ENCODE data around the gene SLC15A5. TPM values are rescaled to one million over a fixed set of nuclear protein-coding genes. Genes with fewer than 3 reads are reported as not detected.
A peak's percentile ranks its signal among the peaks of the same experiment; 100 is the strongest.

Gene SLC15A5
- total RNA-seq (under 1 TPM; 0.06 to 0.10 TPM), polyA plus RNA-seq (ENCODE audit: insufficient read length in 2 of 2) (under 1 TPM; 0.09 to 0.11 TPM)
- long read RNA-seq, donor 1: 0 reads
- long read RNA-seq, donor 2, partial matches to known transcripts: 44 of 194 reads
- long read RNA-seq, donor 2, other reads (novel, unspliced or antisense): 150 of 194 reads
- long read RNA-seq, donor 3: 0 reads
- long read RNA-seq, donor 4: 0 reads

- DNase-seq (ENCODE audit: low read depth in 4 of 6, low spot score in 6 of 6): no peak
- WGBS (ENCODE audit: insufficient coverage): no CpG with 5 or more reads among the region's 5 CpGs
- H3K27me3 ChIP-seq (ENCODE audit: control insufficient read depth, insufficient read depth, low read length): no peaks in the 10 kb centered on the region
- H3K4me3 ChIP-seq (ENCODE audit: low read depth, low read length): no peak within 1 kb of the TSS
- no peak within 1 kb of the TSS for H3K27ac ChIP-seq (ENCODE audit: low read depth, low read length)
- H3K36me3 ChIP-seq (ENCODE audit: control insufficient read depth, insufficient read depth, low read length): no peaks in the 10 kb centered on the region
- no peaks in the 10 kb centered on the region for H3K9me3 ChIP-seq (ENCODE audit: control insufficient read depth, insufficient read depth, low read length)
- H3K4me1 ChIP-seq (ENCODE audit: control insufficient read depth, insufficient read depth, low read length): no peaks in the 10 kb centered on the region
These were observed at the start of gene SLC15A5 for GRCh38 chr12:16277585-16277984. Gene SLC15A5, minus strand, starts transcription at chr12:16277685. Its CDS starts 0 bp downstream, at chr12:16277685.

GRCh38 chr12:16325426-16325825 lies 47.9 kb upstream of the SLC15A5 start:
- H3K36me3 ChIP-seq (ENCODE audit: control insufficient read depth, insufficient read depth, low read length): no peaks in the 10 kb centered on the region
- no peak overlapping the region for H3K4me3 ChIP-seq (ENCODE audit: low read depth, low read length)
- H3K27me3 ChIP-seq (ENCODE audit: control insufficient read depth, insufficient read depth, low read length): no peaks in the 10 kb centered on the region
- no peak overlapping the region for H3K27ac ChIP-seq (ENCODE audit: low read depth, low read length)
- no peaks in the 10 kb centered on the region for H3K4me1 ChIP-seq (ENCODE audit: control insufficient read depth, insufficient read depth, low read length)
- peak in 1 of 6 donors; percentile 52 for DNase-seq (ENCODE audit: low read depth in 4 of 6, low spot score in 6 of 6)
- WGBS (ENCODE audit: insufficient coverage): 33% methylated on average over 2 of the region's 3 CpGs
- no peaks in the 10 kb centered on the region for H3K9me3 ChIP-seq (ENCODE audit: control insufficient read depth, insufficient read depth, low read length)

- no CpG with 5 or more reads among the region's 3 CpGs for WGBS (ENCODE audit: insufficient coverage)
- no peak overlapping the region for H3K4me3 ChIP-seq (ENCODE audit: low read depth, low read length)
- no peak for DNase-seq (ENCODE audit: low read depth in 4 of 6, low spot score in 6 of 6)
These were observed 47.3 kb upstream of the SLC15A5 start for GRCh38 chr12:16324772-16325171.

GRCh38 chr12:16324272-16324671 lies 46.8 kb upstream of the SLC15A5 start:
- no peaks in the 10 kb centered on the region for H3K9me3 ChIP-seq (ENCODE audit: control insufficient read depth, insufficient read depth, low read length)
- H3K4me1 ChIP-seq (ENCODE audit: control insufficient read depth, insufficient read depth, low read length): no peaks in the 10 kb centered on the region
- H3K36me3 ChIP-seq (ENCODE audit: control insufficient read depth, insufficient read depth, low read length): no peaks in the 10 kb centered on the region
- H3K4me3 ChIP-seq (ENCODE audit: low read depth, low read length): no peak overlapping the region
- DNase-seq (ENCODE audit: low read depth in 4 of 6, low spot score in 6 of 6): no peak
- no peaks in the 10 kb centered on the region for H3K27me3 ChIP-seq (ENCODE audit: control insufficient read depth, insufficient read depth, low read length)
- no CpG with 5 or more reads among the region's 5 CpGs for WGBS (ENCODE audit: insufficient coverage)
- no peak overlapping the region for H3K27ac ChIP-seq (ENCODE audit: low read depth, low read length)

More at GRCh38 chr12:16324772-16325171, 47.3 kb upstream of the SLC15A5 start:
- Histone ChIP-seq H3K27me3 (ENCODE audit: control insufficient read depth, insufficient read depth, low read length) (no peaks in the 10 kb centered on the region), H3K4me1 (ENCODE audit: control insufficient read depth, insufficient read depth, low read length) (no peaks in the 10 kb centered on the region), H3K9me3 (ENCODE audit: control insufficient read depth, insufficient read depth, low read length) (no peaks in the 10 kb centered on the region), H3K36me3 (ENCODE audit: control insufficient read depth, insufficient read depth, low read length) (no peaks in the 10 kb centered on the region), H3K27ac (ENCODE audit: low read depth, low read length) (no peak overlapping the region)

GRCh38 chr12:16323638-16324037 lies 46.2 kb upstream of the SLC15A5 start:
- Histone ChIP-seq H3K9me3 (ENCODE audit: control insufficient read depth, insufficient read depth, low read length) (no peaks in the 10 kb centered on the region), H3K4me1 (ENCODE audit: control insufficient read depth, insufficient read depth, low read length) (no peaks in the 10 kb centered on the region), H3K36me3 (ENCODE audit: control insufficient read depth, insufficient read depth, low read length) (no peaks in the 10 kb centered on the region), H3K27ac (ENCODE audit: low read depth, low read length) (no peak overlapping the region), H3K4me3 (ENCODE audit: low read depth, low read length) (no peak overlapping the region), H3K27me3 (ENCODE audit: control insufficient read depth, insufficient read depth, low read length) (no peaks in the 10 kb centered on the region)
- no peak for DNase-seq (ENCODE audit: low read depth in 4 of 6, low spot score in 6 of 6)
- no CpG with 5 or more reads among the region's 2 CpGs for WGBS (ENCODE audit: insufficient coverage)

GRCh38 chr12:16323010-16323409 lies 45.5 kb upstream of the SLC15A5 start:
- Histone ChIP-seq H3K27me3 (ENCODE audit: control insufficient read depth, insufficient read depth, low read length) (no peaks in the 10 kb centered on the region), H3K4me1 (ENCODE audit: control insufficient read depth, insufficient read depth, low read length) (no peaks in the 10 kb centered on the region), H3K27ac (ENCODE audit: low read depth, low read length) (no peak overlapping the region), H3K9me3 (ENCODE audit: control insufficient read depth, insufficient read depth, low read length) (no peaks in the 10 kb centered on the region), H3K4me3 (ENCODE audit: low read depth, low read length) (no peak overlapping the region), H3K36me3 (ENCODE audit: control insufficient read depth, insufficient read depth, low read length) (no peaks in the 10 kb centered on the region)
- WGBS (ENCODE audit: insufficient coverage): 83% methylated on average over 1 of the region's 1 CpG
- no peak for DNase-seq (ENCODE audit: low read depth in 4 of 6, low spot score in 6 of 6)

- Histone ChIP-seq H3K27ac (ENCODE audit: low read depth, low read length) (no peak overlapping the region), H3K36me3 (ENCODE audit: control insufficient read depth, insufficient read depth, low read length) (no peaks in the 10 kb centered on the region), H3K4me1 (ENCODE audit: control insufficient read depth, insufficient read depth, low read length) (no peaks in the 10 kb centered on the region), H3K9me3 (ENCODE audit: control insufficient read depth, insufficient read depth, low read length) (peaks cover 3% of the 10 kb centered on the region), H3K4me3 (ENCODE audit: low read depth, low read length) (no peak overlapping the region), H3K27me3 (ENCODE audit: control insufficient read depth, insufficient read depth, low read length) (no peaks in the 10 kb centered on the region)
- DNase-seq (ENCODE audit: low read depth in 4 of 6, low spot score in 6 of 6): no peak
- WGBS (ENCODE audit: insufficient coverage): no CpG with 5 or more reads among the region's 1 CpG
These were observed 33.4 kb upstream of the SLC15A5 start for GRCh38 chr12:16310934-16311333.

GRCh38 chr12:16307856-16308475 lies 30.5 kb upstream of the SLC15A5 start:
- H3K4me3 ChIP-seq (ENCODE audit: low read depth, low read length): no peak overlapping the region
- no peaks in the 10 kb centered on the region for H3K36me3 ChIP-seq (ENCODE audit: control insufficient read depth, insufficient read depth, low read length)
- peak in 1 of 6 donors; percentile 32 for DNase-seq (ENCODE audit: low read depth in 4 of 6, low spot score in 6 of 6)
- H3K27ac ChIP-seq (ENCODE audit: low read depth, low read length): no peak overlapping the region
- 67% methylated on average over 2 of the region's 3 CpGs for WGBS (ENCODE audit: insufficient coverage)
- H3K27me3 ChIP-seq (ENCODE audit: control insufficient read depth, insufficient read depth, low read length): no peaks in the 10 kb centered on the region
- no peaks in the 10 kb centered on the region for H3K4me1 ChIP-seq (ENCODE audit: control insufficient read depth, insufficient read depth, low read length)
- peaks cover 3% of the 10 kb centered on the region for H3K9me3 ChIP-seq (ENCODE audit: control insufficient read depth, insufficient read depth, low read length)

GRCh38 chr12:16303939-16304338 lies 26.5 kb upstream of the SLC15A5 start:
- Histone ChIP-seq H3K27me3 (ENCODE audit: control insufficient read depth, insufficient read depth, low read length) (no peaks in the 10 kb centered on the region), H3K4me3 (ENCODE audit: low read depth, low read length) (no peak overlapping the region), H3K4me1 (ENCODE audit: control insufficient read depth, insufficient read depth, low read length) (no peaks in the 10 kb centered on the region), H3K36me3 (ENCODE audit: control insufficient read depth, insufficient read depth, low read length) (no peaks in the 10 kb centered on the region), H3K9me3 (ENCODE audit: control insufficient read depth, insufficient read depth, low read length) (no peaks in the 10 kb centered on the region), H3K27ac (ENCODE audit: low read depth, low read length) (no peak overlapping the region)
- DNase-seq (ENCODE audit: low read depth in 4 of 6, low spot score in 6 of 6): no peak
- WGBS (ENCODE audit: insufficient coverage): 17% methylated on average over 1 of the region's 2 CpGs

GRCh38 chr12:16300736-16301135 lies 23.3 kb upstream of the SLC15A5 start:
- WGBS (ENCODE audit: insufficient coverage): no CpG with 5 or more reads among the region's 7 CpGs
- Histone ChIP-seq H3K36me3 (ENCODE audit: control insufficient read depth, insufficient read depth, low read length) (no peaks in the 10 kb centered on the region), H3K4me3 (ENCODE audit: low read depth, low read length) (no peak overlapping the region), H3K4me1 (ENCODE audit: control insufficient read depth, insufficient read depth, low read length) (no peaks in the 10 kb centered on the region), H3K9me3 (ENCODE audit: control insufficient read depth, insufficient read depth, low read length) (no peaks in the 10 kb centered on the region), H3K27ac (ENCODE audit: low read depth, low read length) (no peak overlapping the region), H3K27me3 (ENCODE audit: control insufficient read depth, insufficient read depth, low read length) (no peaks in the 10 kb centered on the region)
- DNase-seq (ENCODE audit: low read depth in 4 of 6, low spot score in 6 of 6): peak in 1 of 6 donors; percentile 25
